ENCODE results near the gene GNB1L.

DNA sequence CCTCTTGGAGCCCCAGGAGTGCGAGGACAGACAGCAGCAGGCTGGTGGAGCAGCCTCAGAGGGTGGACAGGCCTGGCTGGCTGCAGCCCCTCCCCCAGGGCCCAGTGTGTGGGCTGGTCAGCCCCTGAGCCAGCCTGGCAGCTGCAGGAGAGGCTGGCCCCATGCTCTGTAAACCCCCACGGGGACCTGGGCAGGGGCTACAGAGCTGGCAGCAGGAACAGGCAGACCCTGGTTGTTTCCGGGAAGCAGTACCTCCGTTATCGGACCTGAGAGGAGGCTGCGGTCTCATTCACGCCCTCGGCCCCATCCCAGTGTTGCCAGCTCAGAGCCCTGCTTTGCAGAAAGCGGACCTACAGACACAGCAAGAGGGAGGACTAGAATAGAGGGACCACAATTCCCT is 48.4 kb upstream of the GNB1L start:
- TF ChIP-seq, protein P1, sequence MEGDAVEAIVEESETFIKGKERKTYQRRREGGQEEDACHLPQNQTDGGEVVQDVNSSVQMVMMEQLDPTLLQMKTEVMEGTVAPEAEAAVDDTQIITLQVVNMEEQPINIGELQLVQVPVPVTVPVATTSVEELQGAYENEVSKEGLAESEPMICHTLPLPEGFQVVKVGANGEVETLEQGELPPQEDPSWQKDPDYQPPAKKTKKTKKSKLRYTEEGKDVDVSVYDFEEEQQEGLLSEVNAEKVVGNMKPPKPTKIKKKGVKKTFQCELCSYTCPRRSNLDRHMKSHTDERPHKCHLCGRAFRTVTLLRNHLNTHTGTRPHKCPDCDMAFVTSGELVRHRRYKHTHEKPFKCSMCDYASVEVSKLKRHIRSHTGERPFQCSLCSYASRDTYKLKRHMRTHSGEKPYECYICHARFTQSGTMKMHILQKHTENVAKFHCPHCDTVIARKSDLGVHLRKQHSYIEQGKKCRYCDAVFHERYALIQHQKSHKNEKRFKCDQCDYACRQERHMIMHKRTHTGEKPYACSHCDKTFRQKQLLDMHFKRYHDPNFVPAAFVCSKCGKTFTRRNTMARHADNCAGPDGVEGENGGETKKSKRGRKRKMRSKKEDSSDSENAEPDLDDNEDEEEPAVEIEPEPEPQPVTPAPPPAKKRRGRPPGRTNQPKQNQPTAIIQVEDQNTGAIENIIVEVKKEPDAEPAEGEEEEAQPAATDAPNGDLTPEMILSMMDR (IDR thresholded peaks at IDR 0.05): no peak
- TF ChIP-seq POLR2AphosphoS5 (IDR thresholded peaks at IDR 0.05; ENCODE audit: low read depth, low read length): no peak
- TF ChIP-seq TCF7L2 (IDR thresholded peaks at IDR 0.05; ENCODE audit: low read depth, low read length): no peak
- TF ChIP-seq, protein P2, sequence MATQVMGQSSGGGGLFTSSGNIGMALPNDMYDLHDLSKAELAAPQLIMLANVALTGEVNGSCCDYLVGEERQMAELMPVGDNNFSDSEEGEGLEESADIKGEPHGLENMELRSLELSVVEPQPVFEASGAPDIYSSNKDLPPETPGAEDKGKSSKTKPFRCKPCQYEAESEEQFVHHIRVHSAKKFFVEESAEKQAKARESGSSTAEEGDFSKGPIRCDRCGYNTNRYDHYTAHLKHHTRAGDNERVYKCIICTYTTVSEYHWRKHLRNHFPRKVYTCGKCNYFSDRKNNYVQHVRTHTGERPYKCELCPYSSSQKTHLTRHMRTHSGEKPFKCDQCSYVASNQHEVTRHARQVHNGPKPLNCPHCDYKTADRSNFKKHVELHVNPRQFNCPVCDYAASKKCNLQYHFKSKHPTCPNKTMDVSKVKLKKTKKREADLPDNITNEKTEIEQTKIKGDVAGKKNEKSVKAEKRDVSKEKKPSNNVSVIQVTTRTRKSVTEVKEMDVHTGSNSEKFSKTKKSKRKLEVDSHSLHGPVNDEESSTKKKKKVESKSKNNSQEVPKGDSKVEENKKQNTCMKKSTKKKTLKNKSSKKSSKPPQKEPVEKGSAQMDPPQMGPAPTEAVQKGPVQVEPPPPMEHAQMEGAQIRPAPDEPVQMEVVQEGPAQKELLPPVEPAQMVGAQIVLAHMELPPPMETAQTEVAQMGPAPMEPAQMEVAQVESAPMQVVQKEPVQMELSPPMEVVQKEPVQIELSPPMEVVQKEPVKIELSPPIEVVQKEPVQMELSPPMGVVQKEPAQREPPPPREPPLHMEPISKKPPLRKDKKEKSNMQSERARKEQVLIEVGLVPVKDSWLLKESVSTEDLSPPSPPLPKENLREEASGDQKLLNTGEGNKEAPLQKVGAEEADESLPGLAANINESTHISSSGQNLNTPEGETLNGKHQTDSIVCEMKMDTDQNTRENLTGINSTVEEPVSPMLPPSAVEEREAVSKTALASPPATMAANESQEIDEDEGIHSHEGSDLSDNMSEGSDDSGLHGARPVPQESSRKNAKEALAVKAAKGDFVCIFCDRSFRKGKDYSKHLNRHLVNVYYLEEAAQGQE (IDR thresholded peaks at IDR 0.05; ENCODE audit: insufficient read depth in 1 of 2, low read depth in 2 of 2, low read length in 1 of 2): no peak
- no peak for TF ChIP-seq SIN3A (IDR thresholded peaks at IDR 0.05; ENCODE audit: borderline replicate concordance, insufficient read depth, low read depth, low read length)

Data from Panc1 (cell line).